Stimulated activated CD4-positive, alpha-beta T cell treated with anti-CD3 and anti-CD28 coated beads, Interleukin-12 subunit alpha, Interleukin-12 subunit beta, amount 100 ng/mL, for 4 hours (primary cell): ENCODE data around the gene TTLL10.

ENCODE experiments used
- DNase-seq: peaks from one replicate; pipeline ENCODE4 v3.0.0-alpha.2; 2020

Gene TTLL10

GRCh38 chr1:1237874-1238701 lies 64.4 kb downstream of the TTLL10 start:
- DNase-seq: no peak

DNA sequence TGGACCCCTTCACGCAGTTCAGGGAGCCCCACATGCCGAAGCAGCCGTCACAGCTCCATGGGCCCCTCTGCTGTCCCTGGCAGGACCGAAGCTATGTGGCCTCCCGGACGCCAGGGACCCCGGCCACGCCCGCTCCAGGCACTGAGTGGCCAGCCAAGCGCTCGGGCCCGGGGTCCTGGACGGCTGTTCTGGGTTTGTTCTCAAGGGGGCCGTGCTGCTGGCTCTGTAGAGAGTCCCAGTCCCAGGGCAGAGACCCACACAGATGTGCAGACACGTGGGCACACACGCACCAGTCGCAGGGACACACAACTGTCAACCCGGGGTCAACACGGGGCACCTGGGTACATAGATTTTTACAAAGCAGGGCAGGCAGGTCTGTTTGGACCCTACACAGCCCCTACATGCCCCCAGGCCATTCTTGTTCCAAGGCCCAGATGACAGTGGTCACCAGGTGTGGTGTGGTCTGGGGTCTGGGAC lies 65.1 kb downstream of the TTLL10 start:
- no peak for DNase-seq

GRCh38 chr1:1239227-1239613 lies 65.5 kb downstream of the TTLL10 start:
- DNase-seq: no peak

- DNase-seq: no peak
Measured at GRCh38 chr1:1239614-1240347, 66.1 kb downstream of the TTLL10 start.

GRCh38 chr1:1240348-1240732 lies 66.7 kb downstream of the TTLL10 start:
- DNase-seq: no peak

DNA sequence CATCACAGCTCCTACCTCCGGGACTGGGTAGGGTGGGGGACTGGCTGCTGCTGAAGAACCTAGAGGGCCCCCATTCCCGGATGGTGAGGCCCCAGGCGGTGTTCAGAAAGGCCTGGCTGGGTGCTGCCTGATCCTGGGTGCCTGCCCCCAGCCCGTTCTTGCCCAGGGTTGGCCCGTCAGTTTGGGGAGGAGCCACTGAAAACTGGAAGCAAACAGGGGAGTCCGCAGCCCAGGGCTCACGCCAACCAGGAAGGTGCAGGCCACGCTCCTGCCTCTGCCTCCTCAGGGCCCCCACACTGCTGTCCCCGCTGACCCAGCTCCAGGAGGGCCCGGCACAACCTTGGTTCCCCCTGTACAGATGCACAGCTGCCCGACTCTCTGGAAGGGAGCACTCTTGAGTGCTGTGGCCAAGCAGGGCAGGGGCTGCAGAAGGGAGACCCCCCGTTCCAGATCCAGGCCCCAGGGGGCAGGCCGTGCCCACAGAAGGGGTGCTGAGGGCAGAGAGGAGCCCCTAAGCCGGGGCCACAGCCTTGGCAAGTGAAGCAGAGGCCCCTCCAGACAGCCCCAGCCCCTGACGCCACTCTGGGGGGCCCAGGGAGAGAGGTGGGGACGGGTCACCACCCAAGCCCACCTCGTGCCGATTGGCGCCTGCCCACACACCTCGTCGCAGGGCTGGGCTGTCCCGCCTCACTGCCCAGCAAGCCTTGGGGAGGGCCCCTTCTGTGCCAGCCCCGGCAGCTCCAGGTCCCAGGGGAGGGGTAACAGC lies 67.3 kb downstream of the TTLL10 start:
- no peak for DNase-seq

DNA sequence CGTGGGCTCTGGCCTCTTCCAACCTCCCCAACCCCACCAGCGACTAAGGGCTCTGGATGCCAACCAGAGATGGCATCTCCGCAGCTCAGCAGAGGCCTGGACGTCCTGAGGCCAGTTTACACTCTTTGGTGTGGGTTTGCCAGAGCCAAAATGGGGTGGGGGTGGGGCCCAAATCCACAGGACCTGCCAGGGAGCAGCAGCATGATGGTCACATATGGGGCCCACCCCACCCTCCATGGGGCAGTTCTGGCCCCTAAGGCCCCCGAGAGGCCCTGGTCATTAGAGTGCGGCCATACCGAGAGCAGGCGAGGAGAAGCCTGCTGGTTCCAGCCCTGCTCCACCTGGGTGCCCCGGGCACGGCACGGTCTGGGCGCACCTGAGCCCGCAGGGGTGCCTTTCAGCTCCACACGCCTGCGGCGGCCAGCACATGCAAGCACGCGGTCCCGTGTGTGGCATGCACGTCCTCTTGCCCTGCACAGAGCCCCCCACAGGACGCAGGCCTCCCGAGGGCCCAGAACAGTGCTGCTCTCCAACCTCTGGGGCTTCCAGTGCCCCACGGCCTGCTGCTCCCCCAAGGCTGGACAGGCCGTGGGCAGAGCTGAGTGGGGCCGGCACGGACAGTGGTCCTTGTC lies 68.0 kb downstream of the TTLL10 start:
- no peak for DNase-seq

DNA sequence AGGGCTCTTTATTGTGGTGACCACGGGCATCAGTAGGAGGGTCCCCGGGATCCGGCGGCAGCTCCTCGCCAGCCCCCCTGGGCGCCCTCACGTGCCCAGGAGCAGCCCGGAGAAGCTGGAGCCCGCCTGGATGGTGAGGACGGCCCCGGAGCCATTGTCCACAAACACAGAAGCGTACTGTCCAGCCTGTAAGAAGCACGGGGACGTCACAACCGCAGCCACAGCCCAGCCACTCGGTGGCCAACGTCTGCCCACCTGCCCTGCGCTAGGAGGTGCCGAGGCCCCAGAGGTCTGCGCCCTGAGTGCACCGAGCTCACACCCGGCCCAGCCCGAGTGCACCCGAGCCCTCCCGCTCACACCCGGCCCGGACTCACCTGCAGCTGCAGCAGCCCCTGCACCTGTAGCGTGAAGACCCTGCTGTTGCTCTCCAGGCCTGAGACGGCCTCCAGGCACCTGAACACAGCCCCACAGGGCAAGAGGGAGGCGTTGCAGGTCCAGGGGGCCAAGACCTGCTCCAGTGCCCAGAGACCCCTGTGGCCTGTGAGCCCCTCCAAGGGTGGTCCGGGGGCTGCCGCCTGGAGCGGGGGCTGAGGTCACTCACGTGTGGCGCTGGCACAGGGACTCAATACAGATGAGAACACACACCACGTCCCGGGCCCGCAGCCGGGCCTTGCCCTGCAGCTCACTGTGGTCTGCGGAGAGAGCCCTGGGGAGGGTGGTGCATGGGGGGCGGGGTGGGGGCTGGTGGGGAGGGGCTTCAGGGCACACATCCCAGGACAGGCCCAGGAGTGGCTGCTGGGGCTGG lies 69.0 kb downstream of the TTLL10 start:
- no peak for DNase-seq

GRCh38 chr1:1243266-1243660 lies 69.6 kb downstream of the TTLL10 start:
- no peak for DNase-seq

DNA sequence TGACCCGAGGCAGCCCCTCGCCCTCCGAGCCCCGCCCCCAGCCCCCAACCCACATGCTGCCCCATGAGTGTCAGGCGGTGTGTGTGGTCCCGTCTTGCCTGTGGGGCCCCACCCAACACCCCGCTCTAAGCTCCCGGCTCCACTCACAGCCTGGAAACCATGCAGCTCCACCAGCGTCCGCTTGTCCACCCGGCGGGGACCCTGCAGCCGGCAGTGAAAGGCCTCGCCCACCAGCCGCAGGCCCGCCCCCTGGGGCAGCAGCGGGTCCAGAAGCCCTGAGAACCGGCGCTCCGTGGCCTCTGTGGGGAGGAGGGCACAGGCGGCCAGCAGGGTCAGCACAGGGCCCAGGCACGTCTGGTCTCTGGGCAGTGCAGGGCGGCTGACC lies 70.1 kb downstream of the TTLL10 start:
- no peak for DNase-seq

- no peak for DNase-seq
Measured at GRCh38 chr1:1244192-1244811, 70.6 kb downstream of the TTLL10 start.

DNA sequence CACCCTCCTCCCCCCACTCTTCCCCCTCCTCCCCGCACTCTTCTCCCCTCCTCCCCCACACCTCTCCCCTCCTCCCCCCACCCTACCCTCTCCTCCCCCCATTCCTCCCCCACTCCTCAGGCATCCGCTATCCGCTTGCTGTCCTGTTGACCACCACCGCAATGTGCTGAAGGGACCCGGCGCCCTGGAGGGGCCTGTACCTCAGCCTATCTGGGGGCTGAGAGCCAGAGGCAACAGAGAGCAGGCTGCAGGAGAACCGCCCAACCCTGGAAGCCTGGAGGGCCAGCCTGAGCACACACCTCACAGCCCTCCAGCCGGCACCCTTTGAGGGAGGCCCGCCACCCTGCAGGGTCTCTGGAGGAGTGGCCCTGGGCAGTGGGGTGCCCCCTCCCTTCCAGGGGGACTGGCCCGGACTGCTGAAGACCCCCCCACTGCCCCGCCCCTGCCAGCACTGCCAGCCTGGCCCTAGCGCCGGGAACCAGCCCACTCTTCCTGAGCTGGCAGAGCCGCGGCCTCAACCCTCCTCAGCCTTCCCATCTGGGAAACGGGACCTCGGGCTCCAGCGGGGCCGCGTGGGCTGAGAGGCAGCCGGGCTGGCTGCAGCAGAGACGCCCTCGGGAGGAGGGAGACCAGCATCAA lies 71.6 kb downstream of the TTLL10 start:
- DNase-seq: no peak

- no peak for DNase-seq
Measured at GRCh38 chr1:1245817-1246576, 72.3 kb downstream of the TTLL10 start.

GRCh38 chr1:1246577-1247340 lies 73.1 kb downstream of the TTLL10 start, which contains the start of gene C1QTNF12:
Gene C1QTNF12, minus strand, starts transcription at chr1:1246722. Its CDS starts 32 bp downstream, at chr1:1246690.
- no peak for DNase-seq

- DNase-seq: no peak
Measured at GRCh38 chr1:1247341-1247913, 73.7 kb downstream of the TTLL10 start.
